ENCODE measurements around the gene SERPINA3.

Gene SERPINA3

DNA sequence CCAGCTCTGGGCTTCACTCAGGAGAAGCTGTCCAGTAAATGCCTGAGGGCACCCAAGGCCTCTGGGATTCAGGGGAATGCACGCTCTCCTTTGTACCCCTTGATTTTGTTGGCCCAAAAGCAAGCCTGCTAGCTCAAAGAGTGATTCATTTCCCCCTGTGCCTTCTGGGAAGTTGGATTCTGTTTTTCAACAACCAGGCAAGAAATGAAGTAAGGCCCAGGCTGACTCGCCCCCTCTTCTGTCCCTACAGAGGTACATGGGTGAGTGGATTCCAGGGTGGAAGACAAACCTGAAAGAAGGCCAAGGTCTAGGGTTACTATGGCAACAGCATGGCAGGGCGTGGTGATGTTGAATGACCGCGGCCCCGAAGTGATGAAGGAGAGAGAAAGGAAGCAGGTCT, 40.2 kb upstream of the SERPINA3 start:
- Histone ChIP-seq H2BK120ac (ENCODE audit: low read depth, low read length) (no peak overlapping the region), H3K9me3 (ENCODE audit: control insufficient read depth, low read length) (no peaks in the 10 kb centered on the region), H3K4me2 (ENCODE audit: low read length, poor library complexity, severe bottlenecking) (no peak overlapping the region), H3K4me3 (ENCODE audit: insufficient read depth in 1 of 2, low read depth in 1 of 2, low read length in 2 of 2) (no peak overlapping the region), H4K91ac (ENCODE audit: low read length) (no peak overlapping the region), H4K8ac (ENCODE audit: low read length) (no peak overlapping the region), H3K27ac (ENCODE audit: low read length, poor library complexity, severe bottlenecking) (no peak overlapping the region), H2BK5ac (ENCODE audit: low read depth, low read length, poor library complexity, severe bottlenecking) (no peak overlapping the region), H3K27me3 (ENCODE audit: control insufficient read depth in 1 of 2, insufficient read depth in 1 of 2, low read length in 2 of 2) (peaks cover 0 to 19% of the 10 kb centered on the region in 2 experiments), H3K23ac (ENCODE audit: low read length in 2 of 2) (no peak overlapping the region), H3K79me1 (replicated peaks; ENCODE audit: low read length, poor library complexity, severe bottlenecking) (no peaks in the 10 kb centered on the region), H3K36me3 (ENCODE audit: control insufficient read depth in 1 of 2, insufficient read depth in 2 of 2, low read depth in 1 of 2, low read length in 2 of 2) (no peaks in the 10 kb centered on the region), H2BK15ac (ENCODE audit: low read depth, poor library complexity, severe bottlenecking) (no peak overlapping the region), H3K4me1 (ENCODE audit: control insufficient read depth, insufficient read depth, low read depth, low read length) (no peaks in the 10 kb centered on the region), H2AFZ (ENCODE audit: low read depth, low read length) (no peak overlapping the region), H3K4ac (ENCODE audit: low read depth in 1 of 2, low read length in 2 of 2) (no peak overlapping the region), H3K18ac (ENCODE audit: low read depth in 1 of 2, low read length in 2 of 2) (no peak overlapping the region), H3K14ac (ENCODE audit: low read length in 2 of 2) (no peak overlapping the region), H3K9ac (ENCODE audit: low read length) (peak overlapping the region; percentile 43), H2BK12ac (ENCODE audit: low read length in 2 of 2) (no peak overlapping the region), H2AK5ac (ENCODE audit: low read length, severe bottlenecking) (no peak overlapping the region)
- DNase-seq = no peak
- WGBS = 82% methylated on average over 6 of the region's 6 CpGs

- H3K4ac ChIP-seq (ENCODE audit: low read depth in 1 of 2, low read length in 2 of 2) = no peak overlapping the region
- peaks cover under 1 to 22% of the 10 kb centered on the region in 2 experiments for H3K27me3 ChIP-seq (ENCODE audit: control insufficient read depth in 1 of 2, insufficient read depth in 1 of 2, low read length in 2 of 2)
- H3K9me3 ChIP-seq (ENCODE audit: control insufficient read depth, low read length) = no peaks in the 10 kb centered on the region
- H2BK120ac ChIP-seq (ENCODE audit: low read depth, low read length) = no peak overlapping the region
- H3K18ac ChIP-seq (ENCODE audit: low read depth in 1 of 2, low read length in 2 of 2) = no peak overlapping the region
- 66% methylated on average over 7 of the region's 7 CpGs for WGBS
- H3K27ac ChIP-seq (ENCODE audit: low read length, poor library complexity, severe bottlenecking) = no peak overlapping the region
- H2BK5ac ChIP-seq (ENCODE audit: low read depth, low read length, poor library complexity, severe bottlenecking) = no peak overlapping the region
- no peak overlapping the region for H3K14ac ChIP-seq (ENCODE audit: low read length in 2 of 2)
- no peak for DNase-seq
- H2AK5ac ChIP-seq (ENCODE audit: low read length, severe bottlenecking) = no peak overlapping the region
- H3K4me2 ChIP-seq (ENCODE audit: low read length, poor library complexity, severe bottlenecking) = no peak overlapping the region
- H3K4me1 ChIP-seq (ENCODE audit: control insufficient read depth, insufficient read depth, low read depth, low read length) = no peaks in the 10 kb centered on the region
- no peak overlapping the region for H3K4me3 ChIP-seq (ENCODE audit: insufficient read depth in 1 of 2, low read depth in 1 of 2, low read length in 2 of 2)
- no peak overlapping the region for H3K9ac ChIP-seq (ENCODE audit: low read length)
- H4K91ac ChIP-seq (ENCODE audit: low read length) = no peak overlapping the region
- H3K36me3 ChIP-seq (ENCODE audit: control insufficient read depth in 1 of 2, insufficient read depth in 2 of 2, low read depth in 1 of 2, low read length in 2 of 2) = no peaks in the 10 kb centered on the region
- no peak overlapping the region for H2BK12ac ChIP-seq (ENCODE audit: low read length in 2 of 2)
- H3K79me1 ChIP-seq (replicated peaks; ENCODE audit: low read length, poor library complexity, severe bottlenecking) = no peaks in the 10 kb centered on the region
- H4K8ac ChIP-seq (ENCODE audit: low read length) = no peak overlapping the region
- H2AFZ ChIP-seq (ENCODE audit: low read depth, low read length) = no peak overlapping the region
- no peak overlapping the region for H2BK15ac ChIP-seq (ENCODE audit: low read depth, poor library complexity, severe bottlenecking)
- H3K23ac ChIP-seq (ENCODE audit: low read length in 2 of 2) = no peak overlapping the region
These were observed 39.4 kb upstream of the SERPINA3 start for GRCh38 chr14:94572637-94573303.

- Histone ChIP-seq H3K27ac (ENCODE audit: low read length, poor library complexity, severe bottlenecking) (no peak overlapping the region), H3K18ac (ENCODE audit: low read depth in 1 of 2, low read length in 2 of 2) (no peak overlapping the region), H4K91ac (ENCODE audit: low read length) (no peak overlapping the region), H3K23ac (ENCODE audit: low read length in 2 of 2) (no peak overlapping the region), H3K4ac (ENCODE audit: low read depth in 1 of 2, low read length in 2 of 2) (no peak overlapping the region), H3K27me3 (ENCODE audit: control insufficient read depth in 1 of 2, insufficient read depth in 1 of 2, low read length in 2 of 2) (peaks cover 4 to 28% of the 10 kb centered on the region in 2 experiments), H2BK15ac (ENCODE audit: low read depth, poor library complexity, severe bottlenecking) (no peak overlapping the region), H3K36me3 (ENCODE audit: control insufficient read depth in 1 of 2, insufficient read depth in 2 of 2, low read depth in 1 of 2, low read length in 2 of 2) (no peaks in the 10 kb centered on the region), H4K8ac (ENCODE audit: low read length) (no peak overlapping the region), H2AFZ (ENCODE audit: low read depth, low read length) (no peak overlapping the region), H3K4me2 (ENCODE audit: low read length, poor library complexity, severe bottlenecking) (no peak overlapping the region), H2AK5ac (ENCODE audit: low read length, severe bottlenecking) (no peak overlapping the region), H3K79me1 (replicated peaks; ENCODE audit: low read length, poor library complexity, severe bottlenecking) (no peaks in the 10 kb centered on the region), H3K9ac (ENCODE audit: low read length) (no peak overlapping the region), H2BK12ac (ENCODE audit: low read length in 2 of 2) (no peak overlapping the region), H3K9me3 (ENCODE audit: control insufficient read depth, low read length) (no peaks in the 10 kb centered on the region), H2BK5ac (ENCODE audit: low read depth, low read length, poor library complexity, severe bottlenecking) (no peak overlapping the region), H3K4me3 (ENCODE audit: insufficient read depth in 1 of 2, low read depth in 1 of 2, low read length in 2 of 2) (no peak overlapping the region), H3K4me1 (ENCODE audit: control insufficient read depth, insufficient read depth, low read depth, low read length) (no peaks in the 10 kb centered on the region), H2BK120ac (ENCODE audit: low read depth, low read length) (no peak overlapping the region), H3K14ac (ENCODE audit: low read length in 2 of 2) (no peak overlapping the region)
- no peak for DNase-seq
- WGBS = 57% methylated on average over 4 of the region's 6 CpGs
These were observed 38.5 kb upstream of the SERPINA3 start for GRCh38 chr14:94573475-94574277.

DNA sequence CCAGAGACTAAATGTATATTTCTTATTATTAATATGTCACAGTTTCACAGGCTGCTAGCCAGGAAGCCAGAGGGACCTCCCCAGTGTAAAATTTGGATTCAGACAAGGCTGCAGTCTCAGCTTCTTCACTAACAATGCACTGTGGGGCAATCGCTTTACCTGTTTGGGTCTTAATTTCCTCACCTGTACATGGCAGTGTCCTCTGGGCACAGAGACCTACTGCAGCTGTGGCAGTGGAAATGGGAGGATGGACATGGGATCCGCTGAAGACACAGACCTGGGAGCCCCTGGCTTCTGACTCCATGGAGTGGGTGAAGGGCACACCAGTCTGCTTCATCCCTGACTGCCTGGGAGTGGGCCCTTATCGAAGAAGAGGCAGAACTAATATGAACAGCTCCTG, 37.9 kb upstream of the SERPINA3 start:
- Histone ChIP-seq H3K4ac (ENCODE audit: low read depth in 1 of 2, low read length in 2 of 2) (no peak overlapping the region), H3K9me3 (ENCODE audit: control insufficient read depth, low read length) (no peaks in the 10 kb centered on the region), H3K27ac (ENCODE audit: low read length, poor library complexity, severe bottlenecking) (no peak overlapping the region), H3K14ac (ENCODE audit: low read length in 2 of 2) (no peak overlapping the region), H2BK12ac (ENCODE audit: low read length in 2 of 2) (no peak overlapping the region), H3K4me2 (ENCODE audit: low read length, poor library complexity, severe bottlenecking) (no peak overlapping the region), H3K27me3 (ENCODE audit: control insufficient read depth in 1 of 2, insufficient read depth in 1 of 2, low read length in 2 of 2) (peaks cover 4 to 23% of the 10 kb centered on the region in 2 experiments), H3K23ac (ENCODE audit: low read length in 2 of 2) (no peak overlapping the region), H2BK15ac (ENCODE audit: low read depth, poor library complexity, severe bottlenecking) (no peak overlapping the region), H2BK120ac (ENCODE audit: low read depth, low read length) (no peak overlapping the region), H3K4me1 (ENCODE audit: control insufficient read depth, insufficient read depth, low read depth, low read length) (no peaks in the 10 kb centered on the region), H2BK5ac (ENCODE audit: low read depth, low read length, poor library complexity, severe bottlenecking) (no peak overlapping the region), H3K79me1 (replicated peaks; ENCODE audit: low read length, poor library complexity, severe bottlenecking) (no peaks in the 10 kb centered on the region), H3K36me3 (ENCODE audit: control insufficient read depth in 1 of 2, insufficient read depth in 2 of 2, low read depth in 1 of 2, low read length in 2 of 2) (no peaks in the 10 kb centered on the region), H2AK5ac (ENCODE audit: low read length, severe bottlenecking) (no peak overlapping the region), H4K8ac (ENCODE audit: low read length) (no peak overlapping the region), H3K18ac (ENCODE audit: low read depth in 1 of 2, low read length in 2 of 2) (no peak overlapping the region), H4K91ac (ENCODE audit: low read length) (no peak overlapping the region), H3K9ac (ENCODE audit: low read length) (no peak overlapping the region), H3K4me3 (ENCODE audit: insufficient read depth in 1 of 2, low read depth in 1 of 2, low read length in 2 of 2) (no peak overlapping the region), H2AFZ (ENCODE audit: low read depth, low read length) (no peak overlapping the region)
- DNase-seq = no peak
- 87% methylated on average over 3 of the region's 3 CpGs for WGBS

Data from mesenchymal stem cell (in vitro differentiated cells and primary cell).